Psoas muscle (tissue), 8 donors: ENCODE measurements around the gene IMPG1. TPM values are rescaled to one million over a fixed set of nuclear protein-coding genes. Genes with fewer than 3 reads are reported as not detected.

ENCODE experiments used
- ATAC-seq, 4 donors: fragments of 200-7000 bp; cut with Tn5 transposase; one replicate each; pipeline ENCODE4 v1.9.1; 2020; ENCODE audit warnings: moderate library complexity in 3 of 4, mild to moderate bottlenecking in 2 of 4
- DNase-seq, 2 donors: peaks; one replicate each; pipeline ENCODE4 v3.0.0-alpha.2; 2020
- H3K27ac ChIP-seq: fragments of 200-600 bp; one replicate; pipeline ENCODE4 v1.8.0; 2022
- H3K27me3 ChIP-seq, 3 donors: fragments of 200-600 bp in 1 of 3; one replicate each; pipeline versions ENCODE4 v1.6.1 to v1.8.0; 2013 to 2022; ENCODE audit warnings: low read length in 2 of 3, mild to moderate bottlenecking in 2 of 3, moderate library complexity in 1 of 3; ENCODE audit not compliant: insufficient read depth in 3 of 3
- H3K36me3 ChIP-seq, 2 donors: fragments of 200-600 bp in 1 of 2; one replicate each; pipeline versions ENCODE4 v1.6.1 to v1.8.0; 2013 to 2022; ENCODE audit warnings: low read depth in 1 of 2, mild to moderate bottlenecking in 1 of 2, moderate library complexity in 1 of 2; ENCODE audit not compliant: insufficient read depth in 1 of 2
- H3K4me1 ChIP-seq: fragments of 200-600 bp; one replicate; pipeline ENCODE4 v1.8.0; 2022
- H3K4me3 ChIP-seq: fragments of 200-600 bp; one replicate; pipeline ENCODE4 v1.8.0; 2022; ENCODE audit warnings: mild to moderate bottlenecking
- H3K9me3 ChIP-seq: fragments of 200-600 bp; one replicate; pipeline ENCODE4 v1.8.0; 2022
- CTCF ChIP-seq: fragments of 200-600 bp; IDR thresholded peaks from one replicate; pipeline ENCODE4 v1.8.0; 2022; ENCODE audit warnings: antibody characterized with exemption
- WGBS, 3 donors: extraction: QIAGEN DNeasy Blood & Tissue Kit; methylation state at CpG; one replicate each; pipeline versions ENCODE4 v1.1.6 to v1.1.7; 2013; 5-methylcytosine and 5-hydroxymethylcytosine counted together
- intact Hi-C, 2 donors: fragments of 100-400 bp; cut with DNase I; formaldehyde crosslinking; loops; one replicate each; pipeline versions ENCODE4 v1.11.0 to v1.14.2; 2022
- polyA plus RNA-seq, 3 donors: library from polyadenylated mRNA; stranded (reverse); fragments of 200-250 nt; gene quantifications; one replicate each; pipeline ENCODE4 v1.2.3, GENCODE V29; 2013
- total RNA-seq, 4 donors: library from RNA; stranded (reverse); fragmentation: NEBNext Ultra II Directional in 2 of 4; extraction: Animal tissue kit (Norgen Biotek cat#: 25700) in 2 of 4; gene quantifications; one replicate each; pipeline versions ENCODE4 v1.2.1 to v1.2.4, GENCODE V29; 2021 to 2023
- donor health status: healthy with polysubstance abuse.
- donor health status: DM: no; HTN: no; CAD: no; lungs with moderate emphysema.
- donor health status: Bipolar disorder and iron deficiency.
- donor health status: healthy.
- donor health status: DM: yes; HTN: yes; CAD: no.
- donor health status: DM: no; HTN: no; CAD: no.
- donor health status: DM: no; HTN: no; CAD: no.
- donor health status: DM: yes; HTN: yes; CAD: no.

Gene IMPG1
- total and polyA plus RNA-seq, 7 donors = not detected

- ATAC-seq = no peak
- 47 to 58% (median 55%) methylated on average over 11 of the region's 11 CpGs for WGBS, 3 donors
- Histone ChIP-seq H3K4me3 (no peak overlapping the region), H3K27ac (no peak overlapping the region), H3K4me1 (no peaks in the 10 kb centered on the region), H3K36me3 (no peaks in the 10 kb centered on the region), H3K27me3 (peaks cover 0 to 2% (median 0%) of the 10 kb centered on the region in 3 donors), H3K9me3 (no peaks in the 10 kb centered on the region)
- no peak for DNase-seq
- intact Hi-C loops = loop anchor here (5.0 to 10.0 kb wide), 2 partner anchors 1526 to 1534 kb away; partner anchors contain the start of gene HTR1B (in 1 of the 2)
- no peak for TF ChIP-seq CTCF
These were observed 141.3 kb downstream of the IMPG1 start for GRCh38 chr6:75931011-75931680.

GRCh38 chr6:75926293-75927168 is 145.9 kb downstream of the IMPG1 start:
- no peaks in the 10 kb centered on the region for H3K36me3 ChIP-seq
- H3K27me3 ChIP-seq = no peaks in the 10 kb centered on the region
- intact Hi-C loops = no loop called here
- no peak for DNase-seq
- no peak for ATAC-seq
- H3K4me1 ChIP-seq = no peaks in the 10 kb centered on the region
- no peak for TF ChIP-seq CTCF
- no peak overlapping the region for H3K27ac ChIP-seq
- H3K9me3 ChIP-seq = no peaks in the 10 kb centered on the region
- no peak overlapping the region for H3K4me3 ChIP-seq
- 88 to 89% (median 89%) methylated on average over 5 of the region's 5 CpGs for WGBS, 3 donors

GRCh38 chr6:75922226-75922625 is 150.2 kb downstream of the IMPG1 start:
- no peaks in the 10 kb centered on the region for H3K27me3 ChIP-seq
- no peaks in the 10 kb centered on the region for H3K36me3 ChIP-seq
- no peak for DNase-seq
- no peaks in the 10 kb centered on the region for H3K4me1 ChIP-seq
- no peak for ATAC-seq
- intact Hi-C loops = no loop called here
- no peak overlapping the region for H3K4me3 ChIP-seq
- no peaks in the 10 kb centered on the region for H3K9me3 ChIP-seq
- H3K27ac ChIP-seq = no peak overlapping the region
- TF ChIP-seq CTCF = no peak

GRCh38 chr6:75913040-75913439 is 159.4 kb downstream of the IMPG1 start:
- no peak for ATAC-seq
- Histone ChIP-seq H3K27me3 (no peaks in the 10 kb centered on the region), H3K4me1 (no peaks in the 10 kb centered on the region), H3K27ac (no peak overlapping the region), H3K4me3 (no peak overlapping the region), H3K9me3 (no peaks in the 10 kb centered on the region), H3K36me3 (peaks cover 0 to 17% of the 10 kb centered on the region in 2 donors)
- no peak for TF ChIP-seq CTCF
- intact Hi-C loops = no loop called here
- no peak for DNase-seq
